DND-41 (cell line): ENCODE data around the gene ABLIM2.

Experiments used
- EZH2 ChIP-seq: IDR thresholded peaks from 3 replicates; pipeline ENCODE4 v1.6.1; 2012; ENCODE audit warnings: borderline replicate concordance, low read depth, mild to moderate bottlenecking, moderate library complexity, low read length, inconsistent platforms; ENCODE audit not compliant: severe bottlenecking
- TF ChIP-seq, protein P1 (sequence below): IDR thresholded peaks from 2 replicates; pipeline ENCODE4 v1.5.1; 2012; ENCODE audit warnings: borderline replicate concordance, low read length, moderate library complexity, mild to moderate bottlenecking; ENCODE audit not compliant: poor library complexity, severe bottlenecking; ENCODE audit errors: extremely low read depth

DNA sequence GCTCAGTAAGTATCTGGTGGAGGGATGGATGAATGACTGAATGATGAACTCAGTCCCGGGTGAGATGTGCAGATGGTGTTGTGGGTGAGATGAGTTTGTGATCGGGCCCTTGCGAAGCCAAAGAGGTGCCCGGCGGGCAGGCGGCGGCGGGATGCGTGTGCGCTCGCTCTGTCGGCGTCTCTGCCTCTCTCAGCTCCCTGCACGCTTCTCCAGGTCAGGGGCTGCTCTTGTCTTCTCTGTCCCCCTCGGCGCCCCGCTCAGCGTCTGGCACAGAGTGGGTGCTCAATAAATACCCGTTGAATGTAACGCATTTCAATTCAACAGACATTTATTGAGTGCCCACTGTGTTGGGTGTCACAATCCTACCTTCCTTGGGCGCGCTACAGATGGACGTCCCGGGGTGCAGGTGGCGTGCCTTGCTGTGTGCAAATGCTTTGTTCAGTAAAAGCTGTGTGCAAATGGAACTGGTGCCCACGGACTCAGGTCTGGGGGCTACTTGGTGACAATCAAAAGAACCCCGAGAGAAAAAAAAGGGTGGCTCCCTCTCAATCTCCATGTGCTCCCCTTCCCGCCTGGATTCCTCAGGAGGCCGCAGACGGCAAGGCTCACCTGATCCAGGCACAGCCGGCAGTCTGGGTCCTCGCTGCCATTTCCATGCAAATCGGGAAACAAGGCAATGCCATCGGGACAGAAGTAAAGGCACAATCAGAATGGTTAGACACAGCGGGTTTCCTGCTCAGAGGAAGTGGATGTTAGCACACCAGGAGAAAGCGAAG is 153.4 kb downstream of the ABLIM2 start:
- TF ChIP-seq, protein P1, sequence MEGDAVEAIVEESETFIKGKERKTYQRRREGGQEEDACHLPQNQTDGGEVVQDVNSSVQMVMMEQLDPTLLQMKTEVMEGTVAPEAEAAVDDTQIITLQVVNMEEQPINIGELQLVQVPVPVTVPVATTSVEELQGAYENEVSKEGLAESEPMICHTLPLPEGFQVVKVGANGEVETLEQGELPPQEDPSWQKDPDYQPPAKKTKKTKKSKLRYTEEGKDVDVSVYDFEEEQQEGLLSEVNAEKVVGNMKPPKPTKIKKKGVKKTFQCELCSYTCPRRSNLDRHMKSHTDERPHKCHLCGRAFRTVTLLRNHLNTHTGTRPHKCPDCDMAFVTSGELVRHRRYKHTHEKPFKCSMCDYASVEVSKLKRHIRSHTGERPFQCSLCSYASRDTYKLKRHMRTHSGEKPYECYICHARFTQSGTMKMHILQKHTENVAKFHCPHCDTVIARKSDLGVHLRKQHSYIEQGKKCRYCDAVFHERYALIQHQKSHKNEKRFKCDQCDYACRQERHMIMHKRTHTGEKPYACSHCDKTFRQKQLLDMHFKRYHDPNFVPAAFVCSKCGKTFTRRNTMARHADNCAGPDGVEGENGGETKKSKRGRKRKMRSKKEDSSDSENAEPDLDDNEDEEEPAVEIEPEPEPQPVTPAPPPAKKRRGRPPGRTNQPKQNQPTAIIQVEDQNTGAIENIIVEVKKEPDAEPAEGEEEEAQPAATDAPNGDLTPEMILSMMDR: no peak
- no peak for TF ChIP-seq EZH2
